Left lung (tissue), 10 donors: ENCODE data around the gene ACBD6. TPM values are rescaled to one million over a fixed set of nuclear protein-coding genes. Genes with fewer than 3 reads are reported as not detected.

Experiments
- ATAC-seq: fragments of 200-7000 bp; cut with Tn5 transposase; one replicate; pipeline ENCODE4 v1.9.1; 2020; ENCODE audit warnings: moderate library complexity
- DNase-seq, 4 donors: peaks; one replicate each; pipeline ENCODE4 v3.0.0-alpha.2; 2013 to 2020
- H3K27ac ChIP-seq, 2 donors: fragments of 200-600 bp; sonication (generic) in 1 of 2; one replicate each; pipeline versions ENCODE4 v1.5.0 to v1.8.0; 2020 to 2021
- H3K27me3 ChIP-seq, 2 donors: fragments of 200-600 bp; sonication (generic) in 1 of 2; one replicate each; pipeline versions ENCODE4 v1.5.0 to v1.8.0; 2020 to 2021
- H3K36me3 ChIP-seq, 2 donors: fragments of 200-600 bp; sonication (generic) in 1 of 2; one replicate each; pipeline versions ENCODE4 v1.5.0 to v1.8.0; 2020 to 2021
- H3K4me1 ChIP-seq, 2 donors: fragments of 200-600 bp; one replicate each; pipeline ENCODE4 v1.8.0; 2021
- H3K4me3 ChIP-seq, 2 donors: fragments of 200-600 bp; sonication (generic) in 1 of 2; one replicate each; pipeline versions ENCODE4 v1.5.0 to v1.8.0; 2020 to 2021; ENCODE audit warnings: mild to moderate bottlenecking in 1 of 2
- H3K9me3 ChIP-seq, 2 donors: fragments of 200-600 bp; sonication (generic) in 1 of 2; one replicate each; pipeline versions ENCODE4 v1.5.0 to v1.8.0; 2020 to 2021
- CTCF ChIP-seq, 2 donors: fragments of 200-600 bp; sonication (generic) in 1 of 2; IDR thresholded peaks; one replicate each; pipeline versions ENCODE4 v1.5.0 to v1.8.0; 2021; ENCODE audit warnings: antibody characterized with exemption in 2 of 2
- intact Hi-C, 2 donors: fragments of 100-400 bp; cut with DNase I; formaldehyde crosslinking; loops; one replicate each; pipeline versions ENCODE4 v1.11.2 to v1.14.2; 2022
- polyA plus RNA-seq, 6 donors: library from polyadenylated mRNA; unstranded; fragments of 120-200 nt; gene quantifications; one replicate each; pipeline ENCODE4 v1.2.1, GENCODE V29; 2013; ENCODE audit not compliant: insufficient read length in 6 of 6
- total RNA-seq, 2 donors: library from RNA; stranded (reverse); fragmentation: NEBNext Ultra II Directional; extraction: Animal tissue kit (Norgen Biotek cat#: 25700); gene quantifications; one replicate each; pipeline ENCODE4 v1.2.1, GENCODE V29; 2021
- donor health status: DM: no; HTN: yes; CAD: no.
- donor health status: DM: no; HTN: no; CAD: no.

ACBD6 gene
- total and polyA plus RNA-seq, 8 donors, result 26.5 to 81.9 (median 78.9) TPM

DNA sequence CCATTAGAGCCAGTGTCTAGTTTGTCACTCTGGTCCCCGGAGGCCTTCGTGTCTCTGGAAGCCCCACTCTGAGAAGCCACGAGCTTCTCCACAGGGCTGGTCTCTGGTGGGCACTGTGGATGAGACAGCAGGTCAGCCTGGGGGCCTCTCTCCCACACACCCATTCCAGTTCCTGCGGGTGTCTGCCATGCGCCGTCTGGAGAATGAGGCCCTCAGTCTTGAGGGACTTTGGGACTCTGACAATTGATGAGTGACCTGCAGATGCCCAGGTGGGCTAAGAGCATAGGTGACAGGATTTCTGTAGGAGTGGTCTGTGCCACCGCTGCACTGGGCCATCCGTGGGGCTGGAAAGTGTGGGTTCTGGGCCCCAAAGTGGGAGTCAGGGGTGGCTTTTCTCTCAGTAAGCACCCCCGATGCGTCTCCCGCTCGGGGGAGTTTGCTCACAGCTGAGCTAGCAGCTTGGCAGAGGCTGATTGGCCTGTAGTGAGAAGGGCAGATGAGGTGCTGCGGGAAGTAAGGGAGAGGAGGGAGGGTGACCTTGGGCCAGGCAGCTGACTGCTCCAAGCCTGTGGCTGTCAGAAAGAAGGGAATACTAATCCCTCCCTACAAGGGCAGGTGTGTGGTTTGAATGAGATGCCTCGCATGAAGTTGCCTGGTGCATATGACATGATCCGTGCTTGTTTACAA lies 245.9 kb downstream of the ACBD6 start:
- no peak overlapping the region for H3K27ac ChIP-seq
- intact Hi-C loops, result no loop called here
- DNase-seq, result no peak
- TF ChIP-seq CTCF (IDR thresholded peaks at IDR 0.05), result no peak
- H3K9me3 ChIP-seq, result no peaks in the 10 kb centered on the region
- H3K36me3 ChIP-seq, result no peaks in the 10 kb centered on the region
- H3K4me3 ChIP-seq, result no peak overlapping the region
- ATAC-seq, result no peak
- peaks cover 24 to 97% of the 10 kb centered on the region in 2 donors for H3K27me3 ChIP-seq
- peaks cover 0 to 3% of the 10 kb centered on the region in 2 donors for H3K4me1 ChIP-seq

DNA sequence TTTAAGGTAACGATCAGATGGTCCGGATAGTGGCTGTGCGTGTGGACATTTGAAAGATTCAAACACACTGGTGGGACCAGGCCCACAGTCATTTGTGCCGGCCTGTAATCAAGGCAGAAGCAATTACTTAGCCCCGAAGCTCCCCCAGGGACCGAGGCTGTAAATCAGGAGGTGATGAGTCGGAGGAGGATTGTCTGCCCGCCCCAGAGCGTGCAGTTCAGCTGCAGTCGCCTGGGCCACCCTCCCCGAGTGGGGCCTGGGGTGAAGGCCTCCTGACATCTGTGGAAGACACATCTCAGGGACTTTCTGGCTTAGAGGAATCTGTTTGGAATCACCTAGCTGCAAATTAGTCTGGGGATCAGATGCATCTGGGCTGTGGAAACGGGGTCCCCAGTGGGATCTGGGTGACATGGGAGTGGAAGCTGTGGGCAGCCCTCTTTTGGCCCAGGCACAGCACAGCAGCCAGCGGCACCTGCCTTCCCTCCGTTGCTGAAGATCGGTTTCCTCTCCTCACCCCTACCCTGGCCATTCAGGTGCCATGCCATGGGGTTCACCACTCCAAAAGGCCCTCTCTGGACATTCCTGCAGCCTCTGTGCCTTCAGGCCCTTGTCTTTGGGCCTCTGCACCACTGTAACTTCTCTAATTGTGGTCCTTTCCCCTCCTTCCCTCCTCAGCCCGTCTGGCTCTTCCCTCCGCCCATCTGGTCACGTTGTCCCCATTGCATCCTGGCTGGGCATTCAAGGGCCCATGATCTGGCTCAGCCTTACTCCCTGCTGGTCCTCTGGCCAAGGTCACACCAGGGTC lies 246.6 kb downstream of the ACBD6 start:
- no peak for DNase-seq
- no peak for TF ChIP-seq CTCF (IDR thresholded peaks at IDR 0.05)
- no peaks in the 10 kb centered on the region for H3K36me3 ChIP-seq
- peaks cover 24 to 96% of the 10 kb centered on the region in 2 donors for H3K27me3 ChIP-seq
- no peak overlapping the region for H3K4me3 ChIP-seq
- H3K9me3 ChIP-seq, result no peaks in the 10 kb centered on the region
- H3K4me1 ChIP-seq, result peaks cover 0 to 3% of the 10 kb centered on the region in 2 donors
- intact Hi-C loops, result no loop called here
- no peak overlapping the region for H3K27ac ChIP-seq
- no peak for ATAC-seq

- Histone ChIP-seq H3K27me3 (peaks cover 15 to 92% of the 10 kb centered on the region in 2 donors), H3K9me3 (no peaks in the 10 kb centered on the region), H3K4me1 (peaks cover 0 to 3% of the 10 kb centered on the region in 2 donors), H3K4me3 (no peak overlapping the region), H3K27ac (no peak overlapping the region), H3K36me3 (no peaks in the 10 kb centered on the region)
- no peak for TF ChIP-seq CTCF (IDR thresholded peaks at IDR 0.05)
- DNase-seq (no peak), ATAC-seq (no peak)
- intact Hi-C loops, result loop anchor here in 1 of 2 donors (5.0 kb wide), 1 partner anchor 227 kb away; no protein-coding TSS in a partner anchor
Observed at GRCh38 chr1:180254854-180255253, 247.5 kb downstream of the ACBD6 start.

DNA sequence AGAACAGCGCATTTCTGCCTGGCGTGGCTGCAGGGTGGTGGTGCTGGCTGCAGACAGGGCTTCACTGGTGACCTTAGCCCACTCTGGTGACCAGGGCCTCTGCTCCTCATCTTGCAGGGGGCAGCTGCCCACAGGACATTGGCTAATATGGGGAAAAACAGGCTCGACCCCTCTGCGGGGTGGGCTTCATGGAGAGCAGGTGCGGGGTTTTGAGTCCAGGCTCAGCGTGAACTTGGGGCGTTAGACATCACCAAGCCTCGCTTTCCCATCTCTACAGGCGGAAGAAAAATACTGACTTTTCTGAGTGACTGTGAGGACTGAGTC lies 247.9 kb downstream of the ACBD6 start:
- Histone ChIP-seq H3K4me3 (no peak overlapping the region), H3K9me3 (no peaks in the 10 kb centered on the region), H3K36me3 (no peaks in the 10 kb centered on the region), H3K27me3 (peaks cover 15 to 88% of the 10 kb centered on the region in 2 donors), H3K4me1 (peaks cover 0 to 3% of the 10 kb centered on the region in 2 donors), H3K27ac (no peak overlapping the region)
- TF ChIP-seq CTCF (IDR thresholded peaks at IDR 0.05), result no peak
- intact Hi-C loops, result loop anchor here in 1 of 2 donors (5.0 kb wide), 1 partner anchor 228 kb away; no protein-coding TSS in a partner anchor
- DNase-seq, result no peak
- no peak for ATAC-seq
